CD14-positive monocyte (primary cell): ENCODE results near the gene TMEM117. TPM values are rescaled to one million over a fixed set of nuclear protein-coding genes. Genes with fewer than 3 reads are reported as not detected.

ENCODE experiments used
- DNase-seq, 3 donors: peaks; one replicate each; pipeline ENCODE4 v3.0.0-alpha.2; 2011 to 2022
- H2AFZ ChIP-seq: 2 replicates; pipeline ENCODE4 v1.6.0; 2012; ENCODE audit warnings: mild to moderate bottlenecking, low read depth, low read length, inconsistent platforms; ENCODE audit not compliant: insufficient read depth, poor library complexity, severe bottlenecking
- H3K27ac ChIP-seq, 2 donors: 1 replicate in 1 of 2; 2 replicates in 1 of 2; pipeline ENCODE4 v1.5.1; 2012 to 2013; ENCODE audit warnings: low read length in 2 of 2, control low read depth in 1 of 2, inconsistent platforms in 1 of 2, low read depth in 1 of 2, mild to moderate bottlenecking in 1 of 2
- H3K27me3 ChIP-seq, 2 donors: one replicate each; pipeline versions ENCODE4 v1.6.0 to v1.6.1; 2011 to 2013; ENCODE audit warnings: low read length in 2 of 2; ENCODE audit not compliant: control insufficient read depth in 2 of 2, insufficient read depth in 2 of 2
- H3K36me3 ChIP-seq, 2 donors: replicated peaks in 1 of 2; 1 replicate in 1 of 2; 2 replicates in 1 of 2; pipeline versions ENCODE4 v1.5.1 to v1.6.1; 2012 to 2013; ENCODE audit warnings: low read length in 2 of 2, control low read depth in 1 of 2, inconsistent platforms in 1 of 2, mild to moderate bottlenecking in 1 of 2; ENCODE audit not compliant: insufficient read depth in 2 of 2, control insufficient read depth in 1 of 2
- H3K4me1 ChIP-seq, 2 donors: 1 replicate in 1 of 2; 2 replicates in 1 of 2; pipeline versions ENCODE4 v1.5.1 to v1.6.1; 2012 to 2013; ENCODE audit warnings: low read length in 2 of 2, control low read depth in 1 of 2, inconsistent platforms in 1 of 2, mild to moderate bottlenecking in 1 of 2, moderate library complexity in 1 of 2; ENCODE audit not compliant: insufficient read depth in 2 of 2, control insufficient read depth in 1 of 2
- H3K4me2 ChIP-seq: replicated peaks from 2 replicates; pipeline ENCODE3; 2012; ENCODE audit warnings: low read length, moderate library complexity, mild to moderate bottlenecking; ENCODE audit not compliant: poor library complexity, severe bottlenecking; ENCODE audit errors: extremely low read depth
- H3K4me3 ChIP-seq, 3 experiments: fragments of 200-600 bp in 1 of 3; sonication (generic) in 1 of 3; replicated peaks in 1 of 3; 1 replicate in 2 of 3; 2 replicates in 1 of 3; pipeline ENCODE4 v1.5.1; 2011 to 2013; ENCODE audit warnings: low read length in 3 of 3, mild to moderate bottlenecking in 3 of 3, control low read depth in 2 of 3, low read depth in 2 of 3, inconsistent platforms in 1 of 3, moderate library complexity in 1 of 3
- H3K79me2 ChIP-seq: 2 replicates; pipeline ENCODE4 v1.6.0; 2012; ENCODE audit warnings: mild to moderate bottlenecking, control low read depth, inconsistent platforms, low read length, moderate library complexity; ENCODE audit not compliant: insufficient read depth
- H3K9ac ChIP-seq: 2 replicates; pipeline ENCODE4 v1.6.0; 2017; ENCODE audit warnings: low read length, mild to moderate bottlenecking; ENCODE audit not compliant: insufficient read depth, poor library complexity, severe bottlenecking
- H3K9me3 ChIP-seq, 2 donors: replicated peaks in 1 of 2; 1 replicate in 1 of 2; 2 replicates in 1 of 2; pipeline versions ENCODE4 v1.5.1 to v1.6.1; 2012 to 2013; ENCODE audit warnings: low read length in 2 of 2, control low read depth in 1 of 2; ENCODE audit not compliant: control insufficient read depth in 1 of 2, insufficient read depth in 1 of 2
- H4K20me1 ChIP-seq: 2 replicates; pipeline ENCODE4 v1.6.0; 2012; ENCODE audit warnings: mild to moderate bottlenecking, low read length, control low read depth, moderate library complexity; ENCODE audit not compliant: insufficient read depth
- H3K27ac Mint-ChIP-seq, 7 donors: one replicate each; pipeline ENCODE4 v1.8.0; 2020; ENCODE audit warnings: mild to moderate bottlenecking in 7 of 7, mixed read lengths in 7 of 7, moderate library complexity in 6 of 7, inconsistent platforms in 2 of 7
- H3K27me3 Mint-ChIP-seq, 3 donors: one replicate each; pipeline ENCODE4 v1.8.0; 2021 to 2022; ENCODE audit warnings: low read depth in 3 of 3, mild to moderate bottlenecking in 3 of 3, mixed read lengths in 3 of 3, moderate library complexity in 3 of 3, inconsistent platforms in 1 of 3
- H3K36me3 Mint-ChIP-seq, 2 donors: one replicate each; pipeline ENCODE4 v1.8.0; 2020; ENCODE audit warnings: mixed read lengths in 2 of 2, inconsistent platforms in 1 of 2, mild to moderate bottlenecking in 1 of 2
- H3K4me1 Mint-ChIP-seq: one replicate; pipeline ENCODE4 v1.8.0; 2020; ENCODE audit warnings: mild to moderate bottlenecking, mixed read lengths
- H3K4me3 Mint-ChIP-seq, 2 donors: one replicate each; pipeline ENCODE4 v1.8.0; 2020; ENCODE audit warnings: mild to moderate bottlenecking in 2 of 2, mixed read lengths in 2 of 2, moderate library complexity in 1 of 2
- H3K9me3 Mint-ChIP-seq, 7 donors: one replicate each; pipeline ENCODE4 v1.8.0; 2020 to 2022; ENCODE audit warnings: mixed read lengths in 7 of 7, mild to moderate bottlenecking in 6 of 7, moderate library complexity in 6 of 7, inconsistent platforms in 2 of 7
- WGBS: methylation state at CpG from one replicate; pipeline ENCODE4 v1.1.5; 2013; ENCODE audit warnings: missing lambda C conversion rate; ENCODE audit not compliant: insufficient coverage; 5-methylcytosine and 5-hydroxymethylcytosine counted together
- intact Hi-C, 2 donors: fragments of 100-400 bp; cut with micrococcal nuclease; formaldehyde crosslinking; loops; one replicate each; pipeline versions ENCODE4 v1.15.0 to v1.15.1; 2023
- polyA plus RNA-seq, 3 donors: library from polyadenylated mRNA; depleted of rRNA in 1 of 3; unstranded in 2 of 3; stranded (reverse) in 1 of 3; fragments of 300-500 nt in 2 of 3; fragments of >200 nt in 1 of 3; fragmentation: Illumina TruSeq in 2 of 3; gene quantifications; 1 replicate in 2 of 3; 2 replicates in 1 of 3; pipeline ENCODE4 v1.2.3, GENCODE V29; 2012 to 2021
- TF ChIP-seq, protein P1 (sequence below): fragments of 200-600 bp; IDR thresholded peaks from one replicate; pipeline ENCODE4 v1.8.0; 2022; ENCODE audit warnings: antibody characterized with exemption, mild to moderate bottlenecking

The TMEM117 gene
- polyA plus RNA-seq, 3 donors: 0.11 to 0.42 TPM; not detected in 1

GRCh38 chr12:43978556-43978955, 142.7 kb downstream of the TMEM117 start:
- WGBS: 100% methylated on average over 2 of the region's 2 CpGs
- Histone ChIP-seq H2AFZ (no peak overlapping the region), H3K27ac (no peak overlapping the region), H3K4me3 (no peak overlapping the region), H3K9ac (no peak overlapping the region), H3K36me3 (no peaks in the 10 kb centered on the region), H3K4me2 (no peak overlapping the region), H4K20me1 (no peaks in the 10 kb centered on the region), H3K27me3 (no peaks in the 10 kb centered on the region), H3K79me2 (no peaks in the 10 kb centered on the region), H3K9me3 (peaks cover 0 to 2% of the 10 kb centered on the region in 2 donors), H3K4me1 (no peaks in the 10 kb centered on the region)
- no peak for DNase-seq
- H3K27me3 Mint-ChIP-seq: peaks cover 0 to 2% (median 0%) of the 10 kb centered on the region in 3 donors
- H3K9me3 Mint-ChIP-seq: peaks cover 0 to 7% (median 2%) of the 10 kb centered on the region in 7 donors
- TF ChIP-seq, protein P1, sequence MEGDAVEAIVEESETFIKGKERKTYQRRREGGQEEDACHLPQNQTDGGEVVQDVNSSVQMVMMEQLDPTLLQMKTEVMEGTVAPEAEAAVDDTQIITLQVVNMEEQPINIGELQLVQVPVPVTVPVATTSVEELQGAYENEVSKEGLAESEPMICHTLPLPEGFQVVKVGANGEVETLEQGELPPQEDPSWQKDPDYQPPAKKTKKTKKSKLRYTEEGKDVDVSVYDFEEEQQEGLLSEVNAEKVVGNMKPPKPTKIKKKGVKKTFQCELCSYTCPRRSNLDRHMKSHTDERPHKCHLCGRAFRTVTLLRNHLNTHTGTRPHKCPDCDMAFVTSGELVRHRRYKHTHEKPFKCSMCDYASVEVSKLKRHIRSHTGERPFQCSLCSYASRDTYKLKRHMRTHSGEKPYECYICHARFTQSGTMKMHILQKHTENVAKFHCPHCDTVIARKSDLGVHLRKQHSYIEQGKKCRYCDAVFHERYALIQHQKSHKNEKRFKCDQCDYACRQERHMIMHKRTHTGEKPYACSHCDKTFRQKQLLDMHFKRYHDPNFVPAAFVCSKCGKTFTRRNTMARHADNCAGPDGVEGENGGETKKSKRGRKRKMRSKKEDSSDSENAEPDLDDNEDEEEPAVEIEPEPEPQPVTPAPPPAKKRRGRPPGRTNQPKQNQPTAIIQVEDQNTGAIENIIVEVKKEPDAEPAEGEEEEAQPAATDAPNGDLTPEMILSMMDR: no peak
- no peaks in the 10 kb centered on the region for H3K36me3 Mint-ChIP-seq
- intact Hi-C loops: no loop called here
- H3K27ac Mint-ChIP-seq: no peak overlapping the region
- no peak overlapping the region for H3K4me3 Mint-ChIP-seq
- no peaks in the 10 kb centered on the region for H3K4me1 Mint-ChIP-seq

DNA sequence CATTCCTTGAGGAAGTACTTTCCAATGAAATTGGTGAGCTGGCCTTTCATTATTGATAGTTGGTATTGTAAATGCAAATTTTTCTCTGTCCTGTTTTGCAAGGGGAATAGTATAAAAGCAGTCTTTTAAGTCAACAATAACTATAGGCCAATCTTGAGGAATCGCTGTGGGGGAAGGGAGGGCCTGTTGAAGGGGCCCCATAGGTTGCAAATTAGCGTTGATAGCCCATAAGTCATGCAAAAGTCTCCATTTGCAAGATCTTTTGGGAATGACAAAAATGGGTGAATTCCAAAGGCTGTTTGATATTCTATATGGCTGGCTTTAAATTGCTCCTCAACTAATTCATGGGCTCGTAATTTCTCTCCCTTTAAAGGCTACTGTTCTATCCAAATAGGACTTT, 143.6 kb downstream of the TMEM117 start:
- Histone ChIP-seq H3K36me3 (no peaks in the 10 kb centered on the region), H4K20me1 (no peaks in the 10 kb centered on the region), H3K9me3 (peaks cover 0 to 2% of the 10 kb centered on the region in 2 donors), H3K4me2 (no peak overlapping the region), H3K9ac (no peak overlapping the region), H3K4me3 (no peak overlapping the region), H3K27ac (no peak overlapping the region), H3K79me2 (no peaks in the 10 kb centered on the region), H3K27me3 (no peaks in the 10 kb centered on the region), H2AFZ (no peak overlapping the region), H3K4me1 (no peaks in the 10 kb centered on the region)
- Mint-ChIP-seq H3K9me3 (peaks cover 0 to 7% (median 2%) of the 10 kb centered on the region in 7 donors), H3K27ac (no peak overlapping the region), H3K36me3 (no peaks in the 10 kb centered on the region), H3K4me3 (no peak overlapping the region), H3K4me1 (no peaks in the 10 kb centered on the region), H3K27me3 (peaks cover 0 to 2% (median 0%) of the 10 kb centered on the region in 3 donors)
- TF ChIP-seq, protein P1: no peak
- no CpG with 5 or more reads among the region's 3 CpGs for WGBS
- intact Hi-C loops: no loop called here
- no peak for DNase-seq
